GM19395 (cell line): Measurements from ENCODE around the gene RALGPS1.

Experiments used
- ATAC-seq: cut with Tn5 transposase; IDR thresholded peaks from one replicate; pipeline ENCODE4 v1.9.1; 2021; ENCODE audit warnings: mild to moderate bottlenecking, moderate library complexity; ENCODE audit not compliant: unreplicated experiment

RALGPS1 gene

DNA sequence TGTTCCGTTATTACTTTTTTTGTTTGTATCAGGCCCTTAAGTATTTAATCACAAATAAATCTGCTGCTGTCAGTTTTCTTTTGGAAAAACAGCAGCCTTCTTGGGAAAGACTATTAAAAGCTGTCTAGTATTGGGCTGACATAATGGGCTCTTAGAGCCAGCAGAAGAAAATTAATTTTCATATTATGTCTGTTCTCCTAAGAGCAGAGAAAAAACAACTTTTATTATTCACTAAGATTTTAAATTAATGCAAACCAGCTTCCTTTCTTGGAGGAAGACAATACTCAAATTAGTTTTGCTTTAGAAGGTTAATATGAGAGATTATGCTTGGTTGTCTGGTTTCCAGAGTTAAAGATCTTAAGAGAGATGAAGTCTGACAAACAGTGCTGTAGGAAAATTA lies 319.4 kb downstream of the RALGPS1 start:
- no peak for ATAC-seq

GRCh38 chr9:127237801-127238200 lies 323.2 kb downstream of the RALGPS1 start:
- ATAC-seq, result no peak

GRCh38 chr9:127241354-127241753 lies 326.8 kb downstream of the RALGPS1 start:
- ATAC-seq, result no peak

DNA sequence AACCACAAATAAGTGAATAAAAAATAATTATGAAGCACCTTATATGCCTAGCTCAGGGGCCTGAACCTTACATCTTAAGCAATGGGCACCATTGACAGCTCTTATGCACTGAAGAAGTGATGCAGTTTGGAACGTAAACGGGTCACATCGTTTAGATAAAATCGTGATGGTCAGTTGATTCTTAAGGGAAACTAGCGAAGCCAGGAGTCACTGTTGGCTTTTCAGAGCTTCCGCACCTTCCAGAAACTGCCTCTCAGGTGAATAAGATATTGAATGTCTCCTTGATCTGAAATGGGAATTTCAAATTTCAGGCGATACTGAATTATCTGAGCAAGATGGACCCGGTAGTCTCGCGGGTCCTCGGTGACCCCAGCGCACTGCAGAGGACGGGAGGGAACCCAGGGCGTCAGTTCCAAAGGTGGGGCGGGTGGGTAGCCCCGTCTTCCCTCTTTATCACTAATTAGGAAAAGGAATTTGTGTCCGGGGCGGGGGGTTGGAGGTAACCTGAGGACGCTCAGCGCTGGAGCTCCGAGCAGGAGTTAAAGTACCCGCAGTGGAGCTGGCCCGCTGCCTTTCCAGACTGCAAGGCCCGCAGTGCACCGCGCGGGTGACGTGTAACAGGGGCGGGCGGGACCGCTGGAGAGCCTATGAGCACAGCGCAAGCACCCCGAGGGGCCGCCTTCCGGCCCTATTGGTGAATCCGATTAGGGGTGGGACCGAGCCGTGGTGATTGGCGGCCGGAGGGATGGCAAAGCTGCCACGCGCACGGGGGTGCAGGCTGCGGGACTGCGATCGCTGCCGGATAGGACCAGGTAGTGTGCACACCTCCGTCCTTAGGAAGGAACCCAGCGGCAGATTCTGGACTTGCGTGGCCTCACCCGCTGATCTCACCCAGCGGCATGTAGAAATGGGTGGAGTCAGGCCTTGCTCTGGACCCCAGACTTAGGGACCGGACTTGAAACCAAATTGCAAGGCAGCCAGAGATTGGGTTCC lies 330.3 kb downstream of the RALGPS1 start:
- peak; percentile 99 for ATAC-seq

DNA sequence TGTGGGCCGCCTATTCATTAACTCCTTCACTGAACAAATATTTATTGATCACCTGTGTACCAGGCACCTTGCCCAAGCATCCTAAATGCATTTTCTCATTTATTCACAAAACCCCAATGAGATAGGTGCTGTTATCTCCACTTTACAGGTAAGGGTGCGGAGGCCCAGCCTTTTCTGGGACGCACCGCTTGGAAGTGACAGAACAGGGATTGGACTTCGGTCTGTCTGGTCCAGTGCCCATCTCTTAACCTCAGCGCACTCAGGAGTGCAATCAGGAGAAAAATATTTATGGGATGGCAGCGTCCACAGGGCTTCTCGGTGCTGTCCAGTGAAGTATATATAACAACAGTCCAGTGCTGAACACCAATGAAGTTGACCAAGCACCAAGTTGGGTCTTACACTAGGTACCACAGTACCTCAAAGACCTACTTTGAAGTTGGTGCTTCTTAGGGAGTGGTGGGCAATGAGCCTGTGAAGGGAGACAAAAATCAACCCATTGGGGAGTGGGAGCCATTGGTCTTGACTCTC lies 331.1 kb downstream of the RALGPS1 start:
- no peak for ATAC-seq

GRCh38 chr9:127248241-127248640 lies 333.7 kb downstream of the RALGPS1 start:
- no peak for ATAC-seq

DNA sequence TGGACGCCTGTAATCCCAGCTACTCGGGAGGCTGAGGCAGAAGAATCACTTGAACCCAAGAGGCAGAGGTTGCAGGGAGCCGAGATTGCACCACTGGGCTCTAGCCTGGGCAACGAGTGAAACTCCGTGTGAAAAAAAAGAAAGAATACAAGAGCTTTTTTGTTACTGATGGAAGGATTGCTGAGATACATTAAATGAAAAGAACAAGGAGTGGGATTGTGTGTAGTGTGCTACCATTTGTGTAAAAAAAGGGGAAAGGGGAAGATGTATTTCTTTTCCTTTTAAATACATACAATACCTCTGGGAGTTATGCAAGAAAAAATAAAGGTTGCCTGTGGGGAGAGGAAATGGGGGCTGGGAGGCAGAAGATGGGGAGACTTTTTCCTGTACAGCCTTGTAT lies 335.3 kb downstream of the RALGPS1 start:
- ATAC-seq, result no peak

GRCh38 chr9:127250896-127251391 lies 336.4 kb downstream of the RALGPS1 start:
- no peak for ATAC-seq

DNA sequence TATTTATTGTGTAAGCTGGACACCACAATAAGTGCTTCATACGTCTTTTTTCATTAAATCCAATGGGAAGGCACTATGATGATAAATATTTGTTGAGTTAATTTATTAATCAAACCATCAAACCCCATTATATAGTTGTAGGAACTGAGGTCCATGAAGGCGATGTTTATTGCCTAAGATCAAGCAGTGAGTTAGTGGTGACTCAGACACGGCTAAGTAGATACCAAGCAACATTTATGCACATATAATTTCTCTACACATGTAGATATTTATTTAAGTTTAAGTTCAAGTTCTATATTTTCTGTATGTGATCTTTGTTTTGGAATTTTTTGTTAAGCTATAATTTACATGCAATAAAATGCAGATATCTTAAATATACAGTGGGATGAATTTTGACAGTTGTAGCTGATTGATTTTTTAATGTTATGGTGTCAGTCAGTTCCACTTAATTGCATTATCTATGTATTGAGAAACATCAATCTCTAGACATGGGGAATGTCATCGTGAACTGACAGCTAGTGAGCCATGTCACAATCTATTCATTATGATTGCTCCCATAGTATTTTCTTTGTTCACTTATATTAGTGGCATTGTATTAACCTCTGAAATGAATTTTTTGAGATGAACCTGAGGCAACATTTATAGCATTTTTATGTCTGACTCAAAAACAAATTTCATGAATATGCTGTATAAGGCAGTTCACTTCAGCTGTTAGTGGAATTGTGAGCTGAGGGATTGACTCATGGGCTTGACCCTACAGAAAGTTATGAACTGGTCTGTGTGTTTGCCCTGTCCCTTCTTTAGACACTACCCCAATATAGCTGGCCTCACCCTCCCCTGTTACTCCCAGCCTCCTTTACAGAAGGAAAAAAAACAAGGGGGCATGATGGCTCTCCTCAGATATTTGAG lies 338.1 kb downstream of the RALGPS1 start:
- no peak for ATAC-seq

DNA sequence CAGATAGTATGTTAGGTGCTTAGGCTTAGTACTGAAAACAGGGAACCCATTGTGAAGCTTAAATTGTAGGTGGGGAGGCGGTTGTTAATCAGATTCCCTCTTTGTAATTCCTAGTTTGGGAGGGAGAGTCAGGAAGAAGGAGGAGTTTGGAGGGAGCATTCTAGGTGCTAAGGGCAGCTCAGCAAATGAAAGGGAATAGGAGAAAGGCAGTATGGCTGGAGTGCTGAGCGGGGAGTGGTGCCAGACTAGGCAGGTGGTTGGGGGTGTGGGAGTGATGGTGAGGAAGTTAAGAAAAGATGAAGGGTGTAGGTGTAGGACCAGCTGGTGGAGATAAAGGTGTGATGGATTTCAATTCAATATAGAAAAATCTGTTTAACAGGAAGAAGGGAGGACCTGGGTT lies 338.9 kb downstream of the RALGPS1 start:
- ATAC-seq, result no peak

DNA sequence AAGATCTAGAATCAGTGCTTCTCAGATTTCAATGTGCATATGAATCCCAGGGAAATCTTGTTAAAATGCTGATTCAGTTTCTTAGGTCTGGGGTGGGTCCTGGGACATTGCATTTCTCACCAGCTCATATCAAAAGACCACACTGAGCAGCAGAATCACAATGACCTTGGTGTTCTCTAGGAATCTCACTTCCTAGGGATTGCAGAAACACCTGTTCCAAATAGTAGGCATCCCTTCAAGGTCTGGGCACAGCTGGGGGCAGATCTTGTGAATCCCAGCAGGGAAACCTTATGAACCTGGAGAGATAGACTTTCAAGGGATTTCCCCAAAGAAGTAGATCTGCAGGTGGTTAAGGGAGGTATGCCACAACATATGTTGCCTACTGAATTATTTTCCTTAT lies 341.1 kb downstream of the RALGPS1 start:
- ATAC-seq, result no peak

DNA sequence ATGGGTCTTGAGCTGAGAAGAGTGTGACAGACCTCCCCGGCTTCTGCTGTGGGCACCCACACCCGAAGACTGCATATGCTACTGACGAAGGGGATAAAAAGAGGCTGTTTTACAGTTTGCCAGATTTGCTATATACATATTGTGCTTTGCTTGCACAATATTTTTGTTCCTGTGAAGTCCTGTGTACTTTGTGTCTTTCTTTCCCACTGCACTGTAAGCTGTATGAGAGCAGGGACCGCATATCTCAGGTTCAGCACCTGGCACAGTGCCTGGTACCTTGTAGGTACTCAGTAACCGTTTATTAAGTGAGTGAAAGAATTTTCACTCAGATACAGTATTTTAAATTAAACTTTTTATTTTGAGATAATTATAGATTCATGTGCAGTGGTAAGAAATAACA lies 341.7 kb downstream of the RALGPS1 start:
- ATAC-seq, result no peak

GRCh38 chr9:127258606-127259471 lies 344.3 kb downstream of the RALGPS1 start:
- ATAC-seq, result no peak

- no peak for ATAC-seq
These were observed 348.0 kb downstream of the RALGPS1 start for GRCh38 chr9:127262602-127263001.

DNA sequence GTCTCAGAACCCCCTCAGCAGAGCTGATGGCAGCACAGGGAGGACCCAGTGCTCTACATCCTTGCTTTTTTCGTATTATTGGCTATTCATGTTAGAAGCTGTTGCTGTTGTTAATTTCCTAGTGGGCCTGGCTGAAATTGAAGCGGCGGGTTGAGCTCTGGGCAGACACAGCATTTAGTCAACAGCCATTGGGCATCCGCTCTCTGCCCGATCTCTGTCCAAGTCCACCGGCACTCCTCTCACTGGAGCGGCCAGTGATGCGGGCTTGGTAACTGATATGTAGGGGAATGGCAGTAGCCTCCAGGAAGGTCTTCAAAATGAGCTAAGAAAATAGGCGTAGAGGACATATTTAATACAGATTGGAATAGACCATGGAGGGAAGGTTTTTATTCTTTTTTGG lies 348.7 kb downstream of the RALGPS1 start:
- no peak for ATAC-seq

GRCh38 chr9:127263664-127264063 lies 349.1 kb downstream of the RALGPS1 start:
- no peak for ATAC-seq

DNA sequence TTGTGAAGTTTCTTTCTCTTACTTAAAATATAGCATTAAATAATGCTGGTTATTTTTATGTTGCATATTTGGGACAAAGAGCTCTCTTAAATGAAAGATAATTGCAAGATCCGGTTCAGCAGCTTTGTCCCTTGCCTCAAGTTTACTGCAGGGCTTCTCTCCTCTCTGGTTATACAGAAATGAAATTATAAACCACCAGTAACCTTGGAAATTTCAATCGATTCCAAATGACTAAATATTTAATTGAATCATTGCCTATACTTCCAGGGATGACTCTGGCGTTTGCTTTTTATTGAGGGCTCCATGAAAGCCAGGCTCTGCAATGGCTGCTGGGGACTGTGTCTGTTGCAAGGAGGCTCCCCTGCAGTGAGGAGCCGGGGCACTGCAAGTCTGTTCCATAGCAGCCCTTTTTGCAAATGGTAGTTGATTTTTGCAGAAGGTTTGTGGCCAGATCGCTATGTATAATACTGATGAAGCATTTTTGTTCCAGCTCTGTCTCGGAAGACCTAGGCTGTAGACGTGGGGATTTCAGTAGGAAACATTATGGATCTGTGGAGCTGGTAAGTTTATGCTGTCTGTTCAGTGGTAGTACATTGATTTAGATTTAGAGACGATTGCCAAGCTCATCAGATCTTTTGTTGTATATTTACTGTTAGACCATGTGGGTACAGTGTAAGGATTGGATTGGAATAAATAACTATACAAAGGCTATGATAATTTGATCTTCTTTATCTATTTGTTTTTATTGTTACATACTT lies 350.1 kb downstream of the RALGPS1 start, which contains the start of gene GARNL3:
TSS of gene GARNL3 (plus strand) at position 313 of the 758 bp plus-strand sequence. CDS start at position 417, 104 bp downstream.
- ATAC-seq, result no peak

DNA sequence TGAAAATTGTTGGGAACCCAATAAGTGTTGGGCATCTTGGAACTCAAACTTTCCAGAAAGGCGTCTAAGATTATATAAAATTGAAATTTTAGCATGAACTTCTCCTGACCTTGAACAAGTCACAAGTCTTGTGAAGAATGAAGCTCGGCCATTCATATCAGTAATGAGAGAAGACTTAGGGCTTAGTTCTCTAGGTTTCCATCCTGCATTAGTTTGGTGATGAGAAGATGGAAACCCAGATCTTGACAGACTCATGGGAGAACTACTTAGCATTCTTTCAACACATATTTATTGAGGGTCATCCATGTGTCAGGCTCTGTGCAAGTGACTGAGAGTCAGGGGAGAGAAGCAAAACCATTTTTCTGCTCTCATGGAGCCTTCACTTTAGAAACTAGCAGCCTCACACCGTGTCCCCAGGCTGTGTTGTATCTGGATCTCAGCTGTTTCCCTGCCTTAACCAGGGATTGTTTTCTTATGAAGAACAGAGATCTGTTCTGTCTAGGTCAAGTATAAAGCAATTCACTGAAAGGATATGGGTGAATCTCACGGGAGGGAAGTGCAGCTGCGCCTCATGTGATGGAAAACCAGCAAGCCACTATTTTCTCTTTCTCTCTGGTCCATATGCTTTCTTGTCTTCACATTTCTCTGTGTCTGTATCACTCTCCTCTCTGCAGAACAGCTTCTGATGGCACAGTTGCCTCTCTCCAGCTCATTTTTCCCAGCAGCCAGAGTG lies 353.4 kb downstream of the RALGPS1 start:
- ATAC-seq, result no peak

DNA sequence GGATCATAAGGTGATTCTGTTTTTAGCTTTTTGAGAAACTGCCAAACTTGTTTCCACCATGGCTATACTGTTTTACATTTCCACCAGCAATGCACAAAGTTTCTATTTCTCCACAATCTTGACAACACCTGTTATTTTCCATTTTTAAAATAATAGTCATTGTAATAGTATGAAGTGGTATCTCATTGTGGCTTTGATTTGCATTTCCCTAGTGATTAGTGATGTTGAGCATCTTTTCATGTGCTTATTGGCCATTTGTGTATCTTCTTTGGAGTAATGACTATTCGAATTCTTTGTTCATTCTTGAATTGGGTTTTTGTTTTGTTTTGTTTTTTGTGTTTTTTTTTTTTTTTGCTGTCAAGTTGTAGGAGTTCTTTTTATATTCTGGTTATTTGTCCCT lies 354.9 kb downstream of the RALGPS1 start:
- no peak for ATAC-seq
